Endothelial cell of umbilical vein (primary cell): ENCODE measurements around the gene GNE.
"Not testable (repeated sequence)": the region's sequence is repeated elsewhere in the genome, so short reads cannot be mapped to it uniquely, and the experiment has no call there.

ENCODE experiments used
- CTCF ChIP-seq, 2 donors: IDR thresholded peaks; 1 replicate in 1 of 2; 2 replicates in 1 of 2; pipeline ENCODE4 v1.5.1; 2011; ENCODE audit warnings: low read length in 2 of 2, mild to moderate bottlenecking in 2 of 2, moderate library complexity in 2 of 2, control low read depth in 1 of 2, inconsistent platforms in 1 of 2, low read depth in 1 of 2; ENCODE audit not compliant: insufficient read depth in 1 of 2; ENCODE audit errors: extremely low read depth in 1 of 2
- POLR2A ChIP-seq: IDR thresholded peaks from 2 replicates; pipeline ENCODE4 v1.6.1; 2012; ENCODE audit warnings: low read depth, mild to moderate bottlenecking, control low read depth, low read length
- POLR2AphosphoS5 ChIP-seq: IDR thresholded peaks from 2 replicates; pipeline ENCODE4 v1.6.1; 2012; ENCODE audit warnings: low read depth, mild to moderate bottlenecking, control low read depth, low read length, moderate library complexity; ENCODE audit not compliant: insufficient read depth

DNA sequence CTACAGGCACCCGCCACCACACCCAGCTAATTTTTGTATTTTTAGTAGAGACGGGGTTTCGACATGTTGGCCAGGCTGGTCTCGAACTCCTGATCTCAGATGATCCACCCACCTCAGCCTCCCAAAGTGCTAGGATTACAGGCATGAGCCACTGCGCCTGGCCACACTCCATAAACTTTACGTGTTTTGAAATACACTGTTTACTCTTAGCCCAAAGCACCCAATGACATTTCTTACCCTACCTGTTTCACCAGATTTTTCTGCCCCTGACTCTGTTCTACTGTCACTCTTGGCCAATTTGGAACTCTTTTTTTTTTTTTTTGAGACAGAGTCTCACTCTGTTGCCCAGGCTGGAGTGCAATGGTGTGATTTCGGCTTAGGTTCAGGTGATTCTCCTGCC lies 15.1 kb upstream of the GNE start:
- not testable (repeated sequence) for TF ChIP-seq CTCF (IDR thresholded peaks at IDR 0.05; ENCODE audit: extremely low read depth in 1 of 2, insufficient read depth in 1 of 2, low read depth in 1 of 2, low read length in 2 of 2); POLR2A; POLR2AphosphoS5
